ENCODE measurements around the gene CPSF4L. TPM values are rescaled to one million over a fixed set of nuclear protein-coding genes. Genes with fewer than 3 reads are reported as not detected.

CPSF4L gene
- total and polyA plus RNA-seq, 2 of the 13 experiments (the other 11 are each of a cell fraction or from before 2014, with no cell fraction given): 0.73 to 1.6 TPM

DNA sequence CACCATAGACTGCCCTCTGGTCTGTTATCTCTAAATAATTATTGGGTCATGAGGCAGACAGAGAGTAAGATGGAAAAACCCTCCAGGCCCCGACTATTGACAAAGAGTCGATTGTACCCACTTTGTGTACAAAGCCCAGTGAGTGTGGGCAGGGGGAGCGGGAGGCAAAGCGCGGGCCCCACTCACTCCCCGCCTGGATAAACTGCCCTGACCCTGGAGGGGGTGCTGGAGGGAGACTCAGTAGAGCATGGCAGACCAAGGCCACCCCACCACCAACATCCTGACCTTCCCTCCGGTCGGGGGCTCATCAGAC, 11.2 kb upstream of the CPSF4L start (continued):
- TF ChIP-seq ZNF660 (CRISPR knock-in tag; IDR thresholded peaks at IDR 0.05; ENCODE audit: borderline replicate concordance, low read depth) (no peak), HOXA5 (CRISPR knock-in tag; IDR thresholded peaks at IDR 0.05) (peak; percentile 91; the same call in 1 of the 2 replicates), SP1 (IDR thresholded peaks at IDR 0.05) (no peak), SP1 (CRISPR knock-in tag; IDR thresholded peaks at IDR 0.05) (no peak), ZFP90 (CRISPR knock-in tag; IDR thresholded peaks at IDR 0.05; ENCODE audit: borderline replicate concordance) (no peak; the same call in 1 of the 2 replicates), KDM4B (CRISPR knock-in tag; IDR thresholded peaks at IDR 0.05) (peak; percentile 75; the same call in 1 of the 2 replicates), TBP (CRISPR knock-in tag; IDR thresholded peaks at IDR 0.05) (no peak), KDM3A (CRISPR knock-in tag; IDR thresholded peaks at IDR 0.05; ENCODE audit: low read depth) (0 out of 2 replicates have a peak, but pooled peaks have one; percentile 38), HOXA3 (CRISPR knock-in tag; IDR thresholded peaks at IDR 0.05) (peak; percentile 87), ARNT (IDR thresholded peaks at IDR 0.05) (no peak), ZNF24 (IDR thresholded peaks at IDR 0.05) (no peak), NR2F2 (IDR thresholded peaks at IDR 0.05; ENCODE audit: borderline replicate concordance, low read depth) (peak; percentile 87), ZNF33A (CRISPR knock-in tag; IDR thresholded peaks at IDR 0.05; ENCODE audit: borderline replicate concordance) (no peak), RELA (CRISPR knock-in tag; IDR thresholded peaks at IDR 0.05) (peak; percentile 71; the same call in 1 of the 2 replicates), SKI (IDR thresholded peaks at IDR 0.05; ENCODE audit: partially characterized antibody) (peak; percentile 95), PHF20 (CRISPR knock-in tag; IDR thresholded peaks at IDR 0.05) (no peak), MZF1 (CRISPR knock-in tag; IDR thresholded peaks at IDR 0.05; ENCODE audit: borderline replicate concordance) (no peak)
- TF ChIP-seq, protein P1, sequence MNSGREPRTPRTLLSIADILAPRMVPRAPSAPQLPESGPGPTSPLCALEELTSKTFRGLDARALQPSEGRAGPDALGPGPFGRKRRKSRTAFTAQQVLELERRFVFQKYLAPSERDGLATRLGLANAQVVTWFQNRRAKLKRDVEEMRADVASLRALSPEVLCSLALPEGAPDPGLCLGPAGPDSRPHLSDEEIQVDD (CRISPR knock-in tag; IDR thresholded peaks at IDR 0.05; ENCODE audit: borderline replicate concordance): no peak
- TF ChIP-seq, protein P2, sequence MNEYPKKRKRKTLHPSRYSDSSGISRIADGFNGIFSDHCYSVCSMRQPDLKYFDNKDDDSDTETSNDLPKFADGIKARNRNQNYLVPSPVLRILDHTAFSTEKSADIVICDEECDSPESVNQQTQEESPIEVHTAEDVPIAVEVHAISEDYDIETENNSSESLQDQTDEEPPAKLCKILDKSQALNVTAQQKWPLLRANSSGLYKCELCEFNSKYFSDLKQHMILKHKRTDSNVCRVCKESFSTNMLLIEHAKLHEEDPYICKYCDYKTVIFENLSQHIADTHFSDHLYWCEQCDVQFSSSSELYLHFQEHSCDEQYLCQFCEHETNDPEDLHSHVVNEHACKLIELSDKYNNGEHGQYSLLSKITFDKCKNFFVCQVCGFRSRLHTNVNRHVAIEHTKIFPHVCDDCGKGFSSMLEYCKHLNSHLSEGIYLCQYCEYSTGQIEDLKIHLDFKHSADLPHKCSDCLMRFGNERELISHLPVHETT (CRISPR knock-in tag; conservative IDR thresholded peaks at IDR 0.05): no peak
- TF ChIP-seq, protein P3, sequence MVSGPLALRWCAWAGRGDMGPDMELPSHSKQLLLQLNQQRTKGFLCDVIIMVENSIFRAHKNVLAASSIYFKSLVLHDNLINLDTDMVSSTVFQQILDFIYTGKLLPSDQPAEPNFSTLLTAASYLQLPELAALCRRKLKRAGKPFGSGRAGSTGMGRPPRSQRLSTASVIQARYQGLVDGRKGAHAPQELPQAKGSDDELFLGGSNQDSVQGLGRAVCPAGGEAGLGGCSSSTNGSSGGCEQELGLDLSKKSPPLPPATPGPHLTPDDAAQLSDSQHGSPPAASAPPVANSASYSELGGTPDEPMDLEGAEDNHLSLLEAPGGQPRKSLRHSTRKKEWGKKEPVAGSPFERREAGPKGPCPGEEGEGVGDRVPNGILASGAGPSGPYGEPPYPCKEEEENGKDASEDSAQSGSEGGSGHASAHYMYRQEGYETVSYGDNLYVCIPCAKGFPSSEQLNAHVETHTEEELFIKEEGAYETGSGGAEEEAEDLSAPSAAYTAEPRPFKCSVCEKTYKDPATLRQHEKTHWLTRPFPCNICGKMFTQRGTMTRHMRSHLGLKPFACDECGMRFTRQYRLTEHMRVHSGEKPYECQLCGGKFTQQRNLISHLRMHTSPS (CRISPR knock-in tag; IDR thresholded peaks at IDR 0.05; ENCODE audit: low read depth): peak; percentile 98
- TF ChIP-seq, protein P4, sequence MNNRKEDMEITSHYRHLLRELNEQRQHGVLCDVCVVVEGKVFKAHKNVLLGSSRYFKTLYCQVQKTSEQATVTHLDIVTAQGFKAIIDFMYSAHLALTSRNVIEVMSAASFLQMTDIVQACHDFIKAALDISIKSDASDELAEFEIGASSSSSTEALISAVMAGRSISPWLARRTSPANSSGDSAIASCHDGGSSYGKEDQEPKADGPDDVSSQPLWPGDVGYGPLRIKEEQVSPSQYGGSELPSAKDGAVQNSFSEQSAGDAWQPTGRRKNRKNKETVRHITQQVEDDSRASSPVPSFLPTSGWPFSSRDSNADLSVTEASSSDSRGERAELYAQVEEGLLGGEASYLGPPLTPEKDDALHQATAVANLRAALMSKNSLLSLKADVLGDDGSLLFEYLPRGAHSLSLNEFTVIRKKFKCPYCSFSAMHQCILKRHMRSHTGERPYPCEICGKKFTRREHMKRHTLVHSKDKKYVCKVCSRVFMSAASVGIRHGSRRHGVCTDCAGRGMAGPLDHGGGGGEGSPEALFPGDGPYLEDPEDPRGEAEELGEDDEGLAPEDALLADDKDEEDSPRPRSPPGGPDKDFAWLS (CRISPR knock-in tag; IDR thresholded peaks at IDR 0.05; ENCODE audit: borderline replicate concordance): 0 out of 2 replicates have a peak, but pooled peaks have one; percentile 69
- TF ChIP-seq, protein P5, sequence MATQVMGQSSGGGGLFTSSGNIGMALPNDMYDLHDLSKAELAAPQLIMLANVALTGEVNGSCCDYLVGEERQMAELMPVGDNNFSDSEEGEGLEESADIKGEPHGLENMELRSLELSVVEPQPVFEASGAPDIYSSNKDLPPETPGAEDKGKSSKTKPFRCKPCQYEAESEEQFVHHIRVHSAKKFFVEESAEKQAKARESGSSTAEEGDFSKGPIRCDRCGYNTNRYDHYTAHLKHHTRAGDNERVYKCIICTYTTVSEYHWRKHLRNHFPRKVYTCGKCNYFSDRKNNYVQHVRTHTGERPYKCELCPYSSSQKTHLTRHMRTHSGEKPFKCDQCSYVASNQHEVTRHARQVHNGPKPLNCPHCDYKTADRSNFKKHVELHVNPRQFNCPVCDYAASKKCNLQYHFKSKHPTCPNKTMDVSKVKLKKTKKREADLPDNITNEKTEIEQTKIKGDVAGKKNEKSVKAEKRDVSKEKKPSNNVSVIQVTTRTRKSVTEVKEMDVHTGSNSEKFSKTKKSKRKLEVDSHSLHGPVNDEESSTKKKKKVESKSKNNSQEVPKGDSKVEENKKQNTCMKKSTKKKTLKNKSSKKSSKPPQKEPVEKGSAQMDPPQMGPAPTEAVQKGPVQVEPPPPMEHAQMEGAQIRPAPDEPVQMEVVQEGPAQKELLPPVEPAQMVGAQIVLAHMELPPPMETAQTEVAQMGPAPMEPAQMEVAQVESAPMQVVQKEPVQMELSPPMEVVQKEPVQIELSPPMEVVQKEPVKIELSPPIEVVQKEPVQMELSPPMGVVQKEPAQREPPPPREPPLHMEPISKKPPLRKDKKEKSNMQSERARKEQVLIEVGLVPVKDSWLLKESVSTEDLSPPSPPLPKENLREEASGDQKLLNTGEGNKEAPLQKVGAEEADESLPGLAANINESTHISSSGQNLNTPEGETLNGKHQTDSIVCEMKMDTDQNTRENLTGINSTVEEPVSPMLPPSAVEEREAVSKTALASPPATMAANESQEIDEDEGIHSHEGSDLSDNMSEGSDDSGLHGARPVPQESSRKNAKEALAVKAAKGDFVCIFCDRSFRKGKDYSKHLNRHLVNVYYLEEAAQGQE (IDR thresholded peaks at IDR 0.05; ENCODE audit: borderline replicate concordance in 1 of 2, low read depth in 1 of 2, low read length in 2 of 2): 0 out of 4 replicates have a peak, but pooled peaks of 1 of the 2 experiments have one; percentile 36

All from HepG2 (cell line).